ENCODE measurements around the gene AATF. TPM values are rescaled to one million over a fixed set of nuclear protein-coding genes. Genes with fewer than 3 reads are reported as not detected.

AATF gene
- polyA plus RNA-seq, 3 donors = 24.3 to 57.9 (median 41.1) TPM

DNA sequence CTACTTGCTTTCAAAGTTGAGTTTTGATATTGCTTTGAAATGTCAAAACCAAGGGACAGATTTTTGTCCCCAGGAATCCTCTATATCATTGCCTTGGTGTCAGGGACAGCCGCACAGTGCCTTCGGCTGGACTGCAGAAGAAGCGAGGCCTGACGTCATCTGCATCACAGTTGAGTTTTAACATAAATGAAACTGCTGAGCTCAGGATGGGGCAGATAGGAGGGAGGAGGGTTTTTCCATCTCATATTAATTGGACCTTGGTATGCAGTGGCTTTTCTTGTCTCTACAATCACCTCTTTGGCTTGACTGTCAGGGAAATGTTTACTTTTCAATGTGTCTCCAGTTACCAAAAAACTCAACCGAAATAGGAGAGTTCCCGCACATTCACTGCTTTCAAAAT lies 111.3 kb downstream of the AATF start:
- Mint-ChIP-seq H3K4me1 (no peaks in the 10 kb centered on the region), H3K27ac (no peak overlapping the region), H3K36me3 (peaks cover 27 to 31% of the 10 kb centered on the region in 2 donors), H3K9me3 (peaks cover 0 to 2% (median 0%) of the 10 kb centered on the region in 7 donors), H3K27me3 (ENCODE audit: low read depth in 3 of 3) (peaks cover 5 to 13% (median 10%) of the 10 kb centered on the region in 3 donors), H3K4me3 (no peak overlapping the region)
- no peak overlapping the region for H3K4me3 ChIP-seq (replicated peaks in 1 of 3; ENCODE audit: low read depth in 2 of 3, low read length in 3 of 3)
- H3K4me2 ChIP-seq (replicated peaks; ENCODE audit: extremely low read depth, low read length, poor library complexity, severe bottlenecking) = no peak overlapping the region
- 100% methylated on average over 5 of the region's 6 CpGs for WGBS (ENCODE audit: insufficient coverage)
- no peak for DNase-seq
- no peaks in the 10 kb centered on the region for H3K27me3 ChIP-seq (ENCODE audit: control insufficient read depth in 2 of 2, insufficient read depth in 2 of 2, low read length in 2 of 2)
- no peak overlapping the region for H2AFZ ChIP-seq (ENCODE audit: insufficient read depth, low read depth, low read length, poor library complexity, severe bottlenecking)
- no peaks in the 10 kb centered on the region for H3K4me1 ChIP-seq (ENCODE audit: control insufficient read depth in 1 of 2, insufficient read depth in 2 of 2, low read length in 2 of 2)
- TF ChIP-seq, protein P1, sequence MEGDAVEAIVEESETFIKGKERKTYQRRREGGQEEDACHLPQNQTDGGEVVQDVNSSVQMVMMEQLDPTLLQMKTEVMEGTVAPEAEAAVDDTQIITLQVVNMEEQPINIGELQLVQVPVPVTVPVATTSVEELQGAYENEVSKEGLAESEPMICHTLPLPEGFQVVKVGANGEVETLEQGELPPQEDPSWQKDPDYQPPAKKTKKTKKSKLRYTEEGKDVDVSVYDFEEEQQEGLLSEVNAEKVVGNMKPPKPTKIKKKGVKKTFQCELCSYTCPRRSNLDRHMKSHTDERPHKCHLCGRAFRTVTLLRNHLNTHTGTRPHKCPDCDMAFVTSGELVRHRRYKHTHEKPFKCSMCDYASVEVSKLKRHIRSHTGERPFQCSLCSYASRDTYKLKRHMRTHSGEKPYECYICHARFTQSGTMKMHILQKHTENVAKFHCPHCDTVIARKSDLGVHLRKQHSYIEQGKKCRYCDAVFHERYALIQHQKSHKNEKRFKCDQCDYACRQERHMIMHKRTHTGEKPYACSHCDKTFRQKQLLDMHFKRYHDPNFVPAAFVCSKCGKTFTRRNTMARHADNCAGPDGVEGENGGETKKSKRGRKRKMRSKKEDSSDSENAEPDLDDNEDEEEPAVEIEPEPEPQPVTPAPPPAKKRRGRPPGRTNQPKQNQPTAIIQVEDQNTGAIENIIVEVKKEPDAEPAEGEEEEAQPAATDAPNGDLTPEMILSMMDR (IDR thresholded peaks at IDR 0.05) = no peak
- H3K79me2 ChIP-seq (ENCODE audit: insufficient read depth, low read length) = no peaks in the 10 kb centered on the region
- no peak overlapping the region for H3K27ac ChIP-seq (ENCODE audit: low read depth in 1 of 2, low read length in 2 of 2)
- H4K20me1 ChIP-seq (ENCODE audit: insufficient read depth, low read length) = no peaks in the 10 kb centered on the region
- no peaks in the 10 kb centered on the region for H3K9me3 ChIP-seq (replicated peaks in 1 of 2; ENCODE audit: control insufficient read depth in 1 of 2, insufficient read depth in 1 of 2, low read length in 2 of 2)
- intact Hi-C loops (cut with micrococcal nuclease) = no loop called here
- H3K9ac ChIP-seq (ENCODE audit: insufficient read depth, low read length, poor library complexity, severe bottlenecking) = no peak overlapping the region
- H3K36me3 ChIP-seq (replicated peaks in 1 of 2; ENCODE audit: control insufficient read depth in 1 of 2, insufficient read depth in 2 of 2, low read length in 2 of 2) = peaks cover 13 to 26% of the 10 kb centered on the region in 2 donors

GRCh38 chr17:37060928-37061327 lies 112.2 kb downstream of the AATF start:
- Histone ChIP-seq H3K4me1 (ENCODE audit: control insufficient read depth in 1 of 2, insufficient read depth in 2 of 2, low read length in 2 of 2) (no peaks in the 10 kb centered on the region), H3K4me2 (replicated peaks; ENCODE audit: extremely low read depth, low read length, poor library complexity, severe bottlenecking) (no peak overlapping the region), H3K79me2 (ENCODE audit: insufficient read depth, low read length) (no peaks in the 10 kb centered on the region), H3K27ac (ENCODE audit: low read depth in 1 of 2, low read length in 2 of 2) (no peak overlapping the region), H3K4me3 (replicated peaks in 1 of 3; ENCODE audit: low read depth in 2 of 3, low read length in 3 of 3) (no peak overlapping the region), H3K36me3 (replicated peaks in 1 of 2; ENCODE audit: control insufficient read depth in 1 of 2, insufficient read depth in 2 of 2, low read length in 2 of 2) (peaks cover 13 to 18% of the 10 kb centered on the region in 2 donors), H3K9ac (ENCODE audit: insufficient read depth, low read length, poor library complexity, severe bottlenecking) (no peak overlapping the region), H4K20me1 (ENCODE audit: insufficient read depth, low read length) (no peaks in the 10 kb centered on the region), H3K9me3 (replicated peaks in 1 of 2; ENCODE audit: control insufficient read depth in 1 of 2, insufficient read depth in 1 of 2, low read length in 2 of 2) (no peaks in the 10 kb centered on the region), H2AFZ (ENCODE audit: insufficient read depth, low read depth, low read length, poor library complexity, severe bottlenecking) (no peak overlapping the region), H3K27me3 (ENCODE audit: control insufficient read depth in 2 of 2, insufficient read depth in 2 of 2, low read length in 2 of 2) (no peaks in the 10 kb centered on the region)
- intact Hi-C loops (cut with micrococcal nuclease) = no loop called here
- H3K27me3 Mint-ChIP-seq (ENCODE audit: low read depth in 3 of 3) = peaks cover 5 to 14% (median 11%) of the 10 kb centered on the region in 3 donors
- WGBS (ENCODE audit: insufficient coverage) = 72% methylated on average over 6 of the region's 7 CpGs
- peaks cover 0 to 2% (median 0%) of the 10 kb centered on the region in 7 donors for H3K9me3 Mint-ChIP-seq
- no peak overlapping the region for H3K4me3 Mint-ChIP-seq
- TF ChIP-seq, protein P1 (IDR thresholded peaks at IDR 0.05) = no peak
- H3K4me1 Mint-ChIP-seq = no peaks in the 10 kb centered on the region
- DNase-seq = no peak
- peaks cover 20 to 25% of the 10 kb centered on the region in 2 donors for H3K36me3 Mint-ChIP-seq
- no peak overlapping the region for H3K27ac Mint-ChIP-seq
